ENCODE results near the gene KCNJ11.

KCNJ11 gene

DNA sequence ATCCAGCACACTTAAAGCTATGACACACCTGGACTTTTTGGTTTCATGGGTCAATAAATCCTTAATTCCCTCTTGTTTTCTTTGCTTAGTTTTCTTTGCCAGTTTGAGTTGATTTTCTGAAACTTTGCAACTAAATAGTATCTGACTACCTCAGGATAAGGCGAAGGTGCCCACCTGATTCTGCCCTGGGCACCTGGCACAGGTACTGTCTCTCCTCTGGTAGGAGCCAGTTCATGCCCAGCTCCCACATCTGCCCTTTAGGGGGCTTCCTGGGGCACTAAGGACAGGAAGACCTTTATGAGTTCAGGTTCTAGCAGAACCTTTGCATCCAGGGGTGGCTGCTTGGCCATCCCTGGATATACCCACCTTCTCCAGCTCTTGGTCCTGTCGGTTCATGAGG is 19.6 kb upstream of the KCNJ11 start:
- FAIRE-seq = no peak

DNA sequence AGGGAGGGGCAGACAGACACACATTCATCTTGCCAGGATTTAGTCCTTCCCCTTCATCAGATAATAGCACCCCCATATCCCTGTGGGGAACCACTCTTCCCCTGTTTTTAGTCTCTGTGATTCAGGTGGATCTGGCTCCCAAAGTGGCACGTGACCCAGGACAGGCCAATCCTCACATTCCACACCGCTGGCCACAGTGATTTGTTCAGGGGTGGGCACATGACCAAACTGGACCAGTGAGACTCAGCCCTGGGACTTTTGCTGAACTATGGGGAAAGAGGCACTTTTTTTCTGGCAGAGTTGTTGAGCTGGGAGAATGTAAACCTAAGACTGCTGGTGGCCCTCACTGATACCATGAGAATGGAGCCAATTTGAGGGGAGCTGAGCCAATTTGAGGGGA is 19.1 kb upstream of the KCNJ11 start:
- no peak for FAIRE-seq

DNA sequence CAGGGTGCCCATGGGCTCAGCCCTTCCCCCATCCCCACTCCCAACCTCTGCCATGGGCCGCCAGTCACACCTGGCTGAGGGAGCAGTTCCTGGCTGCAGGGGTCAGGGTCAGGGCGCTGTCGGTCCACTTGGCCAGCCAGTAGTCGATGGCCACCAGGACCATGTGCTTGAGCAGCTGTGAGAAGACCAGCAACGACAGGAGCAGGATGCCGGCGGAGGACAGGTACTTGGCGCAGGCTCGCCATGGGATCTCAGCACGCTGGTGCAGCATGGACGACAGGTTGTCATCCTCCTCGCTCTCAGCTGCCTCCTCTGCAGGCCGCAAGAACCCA is 18.3 kb upstream of the KCNJ11 start:
- no peak for FAIRE-seq

- no peak for FAIRE-seq
Measured at GRCh38 chr11:17406082-17406817, 17.8 kb upstream of the KCNJ11 start.

- no peak for FAIRE-seq
Measured at GRCh38 chr11:17405232-17406005, 17.0 kb upstream of the KCNJ11 start.

DNA sequence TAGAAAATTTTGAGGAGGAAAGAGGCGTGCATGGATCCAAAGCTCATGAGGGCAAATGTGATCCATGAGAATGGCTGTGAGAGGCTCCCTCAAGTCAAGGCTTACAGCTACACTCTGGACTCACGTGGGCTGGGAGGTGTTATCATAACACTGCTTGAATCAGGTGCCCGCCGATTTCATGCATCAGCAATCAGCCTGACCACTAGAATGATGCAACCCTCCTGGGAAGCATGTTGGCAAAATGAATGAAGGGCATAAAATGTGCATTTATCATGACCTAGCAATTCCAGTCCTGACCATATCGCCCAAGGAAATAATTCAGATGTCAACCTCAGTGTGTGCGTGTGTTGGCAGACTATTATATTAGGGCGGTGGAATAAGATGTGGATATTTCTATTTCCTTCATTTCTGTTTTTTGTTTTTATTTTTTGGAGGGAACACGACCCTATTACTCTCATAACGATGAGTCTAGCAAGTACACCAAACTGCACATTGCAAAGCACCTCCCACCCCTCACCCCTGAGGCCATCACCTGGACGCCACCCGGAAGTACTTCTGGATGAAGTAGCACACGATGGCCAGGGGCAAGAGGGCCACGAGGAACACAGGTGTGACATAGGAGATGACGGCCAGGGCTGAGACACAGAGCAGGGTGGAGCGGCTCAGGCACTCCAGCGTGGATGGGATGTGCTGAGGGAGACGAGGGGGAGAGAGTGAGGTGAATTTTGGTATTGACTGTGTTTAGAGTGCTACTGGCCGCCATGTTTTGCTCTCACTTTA is 15.7 kb upstream of the KCNJ11 start:
- FAIRE-seq = no peak

DNA sequence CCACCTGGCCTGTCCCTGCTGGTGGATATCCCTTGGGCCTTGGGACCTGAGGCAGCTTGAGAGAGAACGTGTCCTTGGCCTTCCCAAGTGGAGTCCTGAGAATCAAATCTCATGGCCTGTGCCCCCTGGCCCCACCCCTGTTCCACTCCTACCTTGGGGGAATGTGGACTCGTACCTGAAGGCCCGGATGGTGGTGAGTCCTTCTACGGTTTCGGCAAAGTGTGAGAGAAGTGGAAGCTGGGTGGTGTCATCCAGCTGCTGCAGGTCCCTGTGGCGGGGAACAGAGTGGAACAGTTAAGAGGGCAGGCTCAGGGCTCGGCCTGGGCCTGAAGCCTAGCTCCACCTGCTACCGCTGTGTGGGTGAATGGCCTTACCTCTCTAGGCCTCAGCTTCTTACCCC is 14.0 kb upstream of the KCNJ11 start:
- FAIRE-seq = no peak

GRCh38 chr11:17401841-17402240 is 13.4 kb upstream of the KCNJ11 start:
- no peak for FAIRE-seq

DNA sequence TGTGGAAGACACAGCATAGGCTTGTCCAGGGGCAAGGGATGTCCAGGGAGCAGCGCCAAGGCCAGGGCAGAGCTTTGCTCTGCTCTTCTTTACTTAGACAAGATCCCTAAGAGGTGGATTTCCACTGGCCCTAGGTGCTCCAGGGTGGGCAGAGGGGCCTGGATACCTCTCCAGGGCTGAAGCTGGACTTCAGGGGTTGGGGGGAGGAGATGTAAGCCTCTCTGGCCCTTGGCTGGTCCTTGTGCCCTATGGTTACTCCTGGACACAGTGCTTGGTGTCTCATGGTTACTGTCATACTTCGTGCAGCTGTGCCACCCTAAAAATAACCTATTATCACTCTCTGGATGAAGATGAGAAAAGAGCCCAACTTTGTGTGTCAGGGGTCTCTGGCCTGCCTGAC is 12.9 kb upstream of the KCNJ11 start:
- FAIRE-seq = no peak

- FAIRE-seq = no peak
Measured at GRCh38 chr11:17400048-17400775, 11.8 kb upstream of the KCNJ11 start.

DNA sequence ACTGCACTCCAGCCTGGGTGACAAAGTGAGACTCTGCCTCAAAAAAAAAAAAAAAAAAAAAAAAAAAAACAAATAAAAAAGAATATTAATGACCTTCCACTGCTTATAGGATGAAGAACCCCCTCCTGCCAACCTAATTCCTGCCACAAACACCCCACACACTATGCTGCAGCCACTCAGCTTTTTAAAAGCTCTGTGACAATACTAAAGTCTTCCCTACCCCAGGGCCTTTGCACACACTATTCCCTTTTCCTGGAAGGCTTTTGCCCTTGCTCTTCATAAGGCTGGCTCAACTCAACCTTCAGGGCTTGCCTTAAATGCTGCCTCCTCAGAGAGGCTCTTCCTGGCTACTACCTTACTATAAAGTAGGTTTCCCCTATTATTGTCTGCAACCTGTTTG is 10.8 kb upstream of the KCNJ11 start:
- FAIRE-seq = no peak

DNA sequence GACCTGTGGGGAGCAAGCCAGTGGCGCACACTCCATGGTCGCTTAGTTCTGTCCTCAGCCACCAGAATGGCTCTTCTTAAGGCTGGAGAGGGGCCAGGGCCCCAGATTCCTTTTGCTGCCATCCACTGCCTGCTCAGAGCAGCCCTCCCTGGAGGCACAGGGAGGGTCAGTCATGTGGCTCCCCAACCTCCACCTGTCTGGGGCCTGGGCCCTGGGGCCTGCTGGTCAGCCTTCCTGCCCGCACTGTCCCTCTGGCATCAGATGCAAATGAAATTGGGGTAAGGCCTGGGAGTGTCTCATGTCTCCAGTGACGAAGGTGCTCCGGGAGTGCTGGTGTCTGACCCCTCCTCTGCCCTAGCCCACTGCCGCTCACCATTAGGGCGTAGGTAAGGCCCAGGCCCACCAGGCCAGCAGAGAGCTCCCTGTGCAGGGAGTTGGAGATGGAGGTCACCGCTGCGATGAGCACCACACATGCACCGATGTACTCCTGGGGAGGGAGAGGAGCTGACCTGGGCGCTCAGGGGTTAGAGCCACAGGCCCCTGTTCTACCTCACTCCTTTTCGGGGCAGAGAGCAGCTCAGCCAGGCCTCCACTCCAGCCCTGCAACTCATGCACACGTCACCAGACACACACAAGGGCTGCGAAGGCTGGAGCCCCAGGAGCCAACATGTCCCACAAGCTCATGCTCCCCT is 9.0 kb upstream of the KCNJ11 start:
- no peak for FAIRE-seq

- FAIRE-seq = no peak
Measured at GRCh38 chr11:17396598-17397310, 8.3 kb upstream of the KCNJ11 start.

DNA sequence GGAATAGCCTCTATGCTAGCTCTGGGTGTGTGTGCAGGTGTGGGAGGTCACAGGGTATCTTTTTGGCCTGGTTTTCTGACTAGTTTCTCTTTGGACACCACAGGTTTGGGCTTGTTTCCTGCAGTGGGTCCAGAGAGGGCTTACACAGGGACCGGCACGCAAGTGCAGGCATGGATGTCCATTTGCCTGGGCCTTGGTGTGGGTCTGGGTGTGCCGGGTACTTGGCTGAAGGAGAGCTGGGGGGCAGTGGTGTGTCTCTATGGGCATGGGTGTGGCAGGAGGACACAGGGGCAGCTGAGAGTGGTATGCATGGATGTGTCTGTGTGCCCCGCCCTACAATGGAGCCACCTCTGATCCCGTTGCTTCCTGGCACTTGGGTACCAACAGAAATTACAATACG is 7.5 kb upstream of the KCNJ11 start:
- no peak for FAIRE-seq

DNA sequence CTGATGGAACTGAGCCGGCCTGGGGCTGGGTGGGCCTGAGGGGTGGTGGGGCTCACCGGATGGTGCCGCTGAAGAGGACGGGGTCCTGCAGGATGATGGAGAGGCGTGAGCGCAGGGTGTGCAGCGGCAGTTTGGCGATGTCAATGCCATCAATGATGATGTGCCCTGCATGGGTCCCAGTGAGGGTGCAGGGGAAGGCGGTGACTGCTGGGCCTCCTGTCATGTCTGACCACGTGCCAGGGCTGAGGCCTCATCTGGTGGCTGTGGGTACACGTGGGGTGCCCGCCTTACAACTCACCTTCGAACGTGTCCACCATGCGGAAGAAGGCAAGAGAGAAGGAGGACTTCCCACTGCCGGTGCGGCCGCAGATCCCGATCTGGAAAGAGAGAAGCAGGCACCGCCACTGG is 7.1 kb upstream of the KCNJ11 start:
- no peak for FAIRE-seq

DNA sequence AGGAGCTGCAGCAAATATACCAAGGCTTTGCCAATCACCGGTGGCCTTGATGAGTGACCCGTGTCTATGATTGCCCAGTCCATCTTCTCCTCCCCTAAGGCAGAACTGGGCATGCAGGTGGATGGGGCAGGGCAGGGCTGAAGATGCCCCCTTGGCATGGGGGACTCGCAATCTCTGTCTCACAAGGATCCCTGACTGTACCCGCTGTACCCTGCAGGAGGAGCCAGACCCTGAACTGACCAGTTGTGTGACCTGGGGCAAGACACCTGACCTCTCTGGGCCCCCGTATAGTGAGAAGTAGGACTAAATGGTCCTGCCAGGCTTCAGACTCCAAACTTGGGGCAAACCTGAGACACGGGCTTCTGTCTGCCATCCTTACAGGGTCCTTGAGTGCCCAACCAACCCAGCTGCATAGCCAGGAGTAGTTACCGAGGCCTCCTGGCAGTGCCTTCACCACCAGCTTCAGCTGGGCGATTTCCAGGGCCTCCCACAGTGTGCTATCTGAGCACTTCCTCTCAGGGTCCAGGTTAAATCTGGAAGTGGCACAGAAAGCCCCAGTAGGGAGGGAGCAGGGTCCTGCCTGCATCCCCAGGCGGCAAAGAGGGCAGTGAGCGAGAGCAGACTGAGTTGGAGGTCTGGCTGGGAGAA is 6.4 kb upstream of the KCNJ11 start:
- FAIRE-seq = no peak

DNA sequence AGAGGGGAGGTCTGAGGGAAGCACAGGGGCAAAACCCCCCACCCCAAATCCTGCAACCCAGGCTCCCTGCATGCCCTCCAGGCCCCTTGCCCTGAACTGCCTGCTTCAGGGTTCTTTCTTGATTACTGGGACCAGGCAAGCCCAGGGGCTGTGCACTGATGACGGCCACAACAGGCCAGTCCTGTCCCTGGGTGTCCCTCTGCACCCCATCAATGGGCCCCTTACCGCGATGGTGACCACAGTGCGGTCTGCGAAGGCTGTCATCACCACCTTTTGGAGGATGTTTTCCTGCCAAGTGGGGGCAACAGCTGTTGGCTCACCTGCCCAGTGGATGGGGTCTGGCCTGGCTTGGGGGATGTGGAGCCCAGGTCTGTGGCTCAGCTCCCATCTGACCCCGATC is 5.0 kb upstream of the KCNJ11 start:
- no peak for FAIRE-seq

- FAIRE-seq = no peak
Measured at GRCh38 chr11:17392872-17393271, 4.4 kb upstream of the KCNJ11 start.

DNA sequence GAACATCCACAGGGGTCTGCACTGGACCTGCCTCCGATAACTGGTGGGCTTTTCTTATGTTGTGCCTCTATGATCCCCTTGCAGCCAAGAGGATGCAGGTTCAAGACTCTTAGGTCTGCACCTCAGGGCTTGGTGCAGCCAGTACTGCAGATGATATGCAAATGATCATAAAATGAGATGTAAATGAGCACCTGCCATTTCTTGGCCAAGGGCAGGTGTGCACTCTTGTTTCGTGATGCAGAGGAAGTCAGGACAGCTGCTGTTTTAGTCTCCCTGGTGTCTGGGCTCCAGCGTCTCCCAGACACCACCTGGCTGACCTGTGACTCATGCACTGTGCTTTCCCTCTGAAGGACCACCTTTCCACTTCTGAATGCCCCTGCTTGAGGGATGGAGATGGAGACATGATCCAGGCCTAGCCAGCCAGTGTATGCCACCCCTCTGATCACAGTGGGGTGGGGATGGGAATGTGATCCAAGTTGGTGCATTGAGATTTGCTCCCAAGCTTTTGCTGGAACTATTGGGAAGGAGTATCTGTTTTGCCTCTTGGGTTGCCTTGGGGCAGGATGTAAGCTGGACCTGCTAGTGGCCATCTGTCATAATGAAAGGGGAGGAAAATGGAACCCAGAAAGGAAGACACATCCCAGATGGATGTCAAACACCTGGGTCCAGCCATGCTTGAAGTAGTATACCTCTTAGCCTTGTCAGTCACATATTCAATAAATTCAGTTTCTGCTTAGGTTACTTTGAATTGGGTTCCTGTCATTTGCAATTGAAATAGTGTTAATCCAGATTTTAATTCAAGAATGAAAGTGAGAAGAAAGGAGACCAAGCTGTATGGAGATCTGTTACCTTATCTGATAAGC is 3.3 kb upstream of the KCNJ11 start:
- no peak for FAIRE-seq

DNA sequence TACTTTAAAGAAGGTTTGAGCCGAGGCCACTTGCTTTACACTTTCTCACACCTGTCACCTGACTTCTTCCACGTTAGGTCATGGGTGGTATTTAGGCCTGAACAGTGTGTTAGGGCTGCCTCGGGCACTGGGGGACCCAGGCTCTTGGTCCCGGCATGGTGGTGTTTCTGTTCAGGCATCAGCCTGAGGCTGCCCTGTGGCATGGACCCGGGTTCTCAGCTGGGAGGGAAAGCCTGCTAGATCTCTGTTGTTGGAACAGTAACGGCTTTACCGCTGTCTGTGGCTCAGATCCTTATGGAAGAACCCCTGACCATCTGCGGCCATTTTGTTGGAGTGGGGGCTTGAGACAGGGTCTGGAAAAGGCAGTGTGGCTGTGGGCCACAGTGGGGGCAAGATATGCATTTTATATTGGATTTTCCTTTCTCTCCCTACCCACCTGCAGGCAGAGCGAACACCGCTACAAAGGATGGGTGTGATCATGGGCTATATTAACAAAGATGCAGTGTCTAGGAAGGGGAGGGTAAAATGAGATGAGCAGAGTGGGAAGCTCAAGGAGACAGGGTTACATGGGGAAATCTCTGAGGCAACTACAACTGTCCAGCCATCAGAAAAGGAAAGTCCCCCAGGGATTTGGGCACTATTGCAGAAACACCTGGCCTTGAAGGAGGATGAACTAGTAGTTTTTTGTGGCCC is 1.6 kb upstream of the KCNJ11 start:
- FAIRE-seq = no peak
